ENCODE data around the gene TYW1B.
"Not testable (repeated sequence)": the region's sequence is repeated elsewhere in the genome, so short reads cannot be mapped to it uniquely, and the experiment has no call there.

- not testable (repeated sequence) for TF ChIP-seq CTCF, POLR2A (IDR thresholded peaks at IDR 0.05)
Observed at GRCh38 chr7:72729130-72729529, 98.9 kb downstream of the TYW1B start.
